H1 (cell line): ENCODE measurements around the gene KRTAP5-4. TPM values are rescaled to one million over a fixed set of nuclear protein-coding genes. Genes with fewer than 3 reads are reported as not detected.

Experiments used
- CTCF ChIA-PET: fragments of 300-600 bp; sonication (Branson Sonifier 250); formaldehyde crosslinking; loops from one replicate; lab custom pipeline; 2021; ENCODE audit not compliant: partially characterized antibody; lab: Charles Lee
- POLR2A ChIA-PET: fragments of 300-600 bp; sonication (Branson Sonifier 250); formaldehyde crosslinking; loops from one replicate; lab custom pipeline; 2021; ENCODE audit warnings: inconsistent platforms; ENCODE audit not compliant: partially characterized antibody; lab: Charles Lee
- DNase-seq, 2 experiments: peaks; one replicate each; pipeline versions ENCODE4 v3.0.0 to v3.0.0-alpha.2; 2010 to 2022; ENCODE audit warnings: low spot score in 2 of 2, low read depth in 1 of 2, mixed read lengths in 1 of 2
- FAIRE-seq: peaks from 2 replicates; lab custom pipeline; 2011; peaks lifted over from hg19 to GRCh38; lab: Jason Lieb, UNC
- H2AFZ ChIP-seq: 2 replicates; pipeline ENCODE4 v1.8.1; 2012; ENCODE audit warnings: low read length, inconsistent platforms
- H2AK5ac ChIP-seq: 2 replicates; pipeline ENCODE4 v1.6.1; 2013; ENCODE audit warnings: low read depth, low read length
- H2BK120ac ChIP-seq: replicated peaks from 2 replicates; pipeline ENCODE3; 2013; ENCODE audit warnings: low read depth, low read length, inconsistent platforms
- H2BK12ac ChIP-seq: 2 replicates; pipeline ENCODE4 v1.6.1; 2013; ENCODE audit warnings: low read depth, low read length
- H2BK15ac ChIP-seq: 2 replicates; pipeline ENCODE4 v1.6.1; 2013; ENCODE audit warnings: low read length
- H2BK20ac ChIP-seq: 2 replicates; pipeline ENCODE4 v1.6.1; 2013; ENCODE audit warnings: low read length
- H2BK5ac ChIP-seq: 2 replicates; pipeline ENCODE4 v1.6.1; 2013; ENCODE audit warnings: low read depth, low read length
- H3K14ac ChIP-seq: 2 replicates; pipeline ENCODE4 v1.6.1; 2013; ENCODE audit warnings: inconsistent platforms; ENCODE audit not compliant: insufficient read length
- H3K18ac ChIP-seq: 2 replicates; pipeline ENCODE4 v1.6.1; 2013; ENCODE audit warnings: low read length; ENCODE audit errors: extremely low read depth
- H3K23ac ChIP-seq: 2 replicates; pipeline ENCODE4 v1.6.1; 2013; ENCODE audit warnings: inconsistent platforms; ENCODE audit not compliant: insufficient read length
- H3K23me2 ChIP-seq: 2 replicates; pipeline ENCODE4 v1.6.1; 2013; ENCODE audit warnings: low read depth, low read length
- H3K27ac ChIP-seq: 2 replicates; pipeline ENCODE4 v1.6.1; 2011; ENCODE audit warnings: low read depth, low read length, inconsistent platforms
- H3K27me3 ChIP-seq, 4 experiments: replicated peaks in 1 of 4; 1 replicate in 1 of 4; 2 replicates in 3 of 4; pipeline versions ENCODE4 v1.6.1 to v1.8.1; 2011 to 2013; ENCODE audit warnings: low read length in 3 of 4, mild to moderate bottlenecking in 3 of 4, inconsistent platforms in 2 of 4, mixed read lengths in 2 of 4, moderate library complexity in 1 of 4; ENCODE audit not compliant: control insufficient read depth in 3 of 4, insufficient read depth in 3 of 4; ENCODE audit errors: extremely low read depth in 1 of 4
- H3K36me3 ChIP-seq, 4 experiments: 2 replicates each; pipeline versions ENCODE4 v1.6.1 to v1.8.1; 2011 to 2013; ENCODE audit warnings: mild to moderate bottlenecking in 4 of 4, low read length in 3 of 4, moderate library complexity in 2 of 4, control low read depth in 1 of 4, inconsistent platforms in 1 of 4; ENCODE audit not compliant: insufficient read depth in 4 of 4, control insufficient read depth in 2 of 4
- H3K4ac ChIP-seq: replicated peaks from 2 replicates; pipeline ENCODE3; 2013; ENCODE audit warnings: low read length, low read depth, mixed read lengths, inconsistent platforms; ENCODE audit not compliant: insufficient read length
- H3K4me1 ChIP-seq, 4 experiments: replicated peaks in 1 of 4; 1 replicate in 1 of 4; 2 replicates in 3 of 4; pipeline versions ENCODE4 v1.6.1 to v1.8.1; 2011 to 2013; ENCODE audit warnings: low read length in 3 of 4, inconsistent platforms in 2 of 4, mixed read lengths in 1 of 4; ENCODE audit not compliant: insufficient read depth in 4 of 4, control insufficient read depth in 3 of 4
- H3K4me2 ChIP-seq, 2 experiments: 2 replicates each; pipeline versions ENCODE4 v1.6.1 to v1.8.1; 2011 to 2013; ENCODE audit warnings: low read depth in 2 of 2, low read length in 2 of 2, control low read depth in 1 of 2, inconsistent platforms in 1 of 2, mild to moderate bottlenecking in 1 of 2; ENCODE audit not compliant: insufficient read depth in 1 of 2
- H3K4me3 ChIP-seq, 4 experiments: fragments of 200-600, 300-600 bp in 1 of 4; sonication (generic), shearing (Covaris generic), sonication (Bioruptor Twin) in 1 of 4; 2 replicates each; pipeline versions ENCODE4 v1.5.1 to v1.8.1; 2011 to 2016; ENCODE audit warnings: low read length in 4 of 4, low read depth in 3 of 4, control low read depth in 2 of 4, inconsistent platforms in 2 of 4, mild to moderate bottlenecking in 2 of 4, mixed read lengths in 1 of 4, moderate library complexity in 1 of 4; ENCODE audit not compliant: insufficient read depth in 2 of 4; ENCODE audit errors: extremely low read depth in 1 of 4
- H3K56ac ChIP-seq: replicated peaks from 2 replicates; pipeline ENCODE3; 2013; ENCODE audit warnings: low read depth, mild to moderate bottlenecking, mixed read lengths, low read length, inconsistent platforms; ENCODE audit not compliant: insufficient read length
- H3K79me1 ChIP-seq: 2 replicates; pipeline ENCODE4 v1.6.1; 2013; ENCODE audit warnings: low read depth, low read length, control low read depth
- H3K79me2 ChIP-seq, 2 experiments: 2 replicates each; pipeline versions ENCODE4 v1.6.1 to v1.8.1; 2012 to 2013; ENCODE audit warnings: low read length in 2 of 2, mild to moderate bottlenecking in 2 of 2, inconsistent platforms in 1 of 2; ENCODE audit not compliant: insufficient read depth in 2 of 2, control insufficient read depth in 1 of 2
- H3K9ac ChIP-seq, 4 experiments: replicated peaks in 1 of 4; 1 replicate in 1 of 4; 2 replicates in 3 of 4; pipeline versions ENCODE4 v1.6.1 to v1.8.1; 2011 to 2013; ENCODE audit warnings: low read depth in 3 of 4, low read length in 3 of 4, control low read depth in 2 of 4, mild to moderate bottlenecking in 2 of 4, moderate library complexity in 2 of 4, inconsistent platforms in 1 of 4; ENCODE audit errors: extremely low read depth in 1 of 4
- H3K9me3 ChIP-seq, 2 experiments: 2 replicates each; pipeline versions ENCODE4 v1.6.1 to v1.8.1; 2012 to 2013; ENCODE audit warnings: mild to moderate bottlenecking in 2 of 2, moderate library complexity in 2 of 2, control low read depth in 1 of 2, inconsistent platforms in 1 of 2, low read depth in 1 of 2, low read length in 1 of 2, mixed read lengths in 1 of 2; ENCODE audit not compliant: insufficient read depth in 2 of 2
- H4K20me1 ChIP-seq, 2 experiments: replicated peaks in 1 of 2; 2 replicates each; pipeline versions ENCODE3 to v1.8.1; 2011 to 2013; ENCODE audit warnings: inconsistent platforms in 2 of 2, low read length in 2 of 2, mild to moderate bottlenecking in 1 of 2; ENCODE audit not compliant: insufficient read depth in 2 of 2, control insufficient read depth in 1 of 2
- H4K5ac ChIP-seq: 2 replicates; pipeline ENCODE4 v1.6.1; 2013; ENCODE audit warnings: low read length, low read depth, mixed read lengths, inconsistent platforms; ENCODE audit not compliant: insufficient read length
- H4K8ac ChIP-seq: 2 replicates; pipeline ENCODE4 v1.8.0; 2013; ENCODE audit warnings: mild to moderate bottlenecking, moderate library complexity, low read length, inconsistent platforms; ENCODE audit not compliant: insufficient read depth; ENCODE audit errors: extremely low read depth
- H4K91ac ChIP-seq: replicated peaks from 2 replicates; pipeline ENCODE3; 2013; ENCODE audit warnings: low read length, mixed read lengths, inconsistent platforms; ENCODE audit not compliant: insufficient read length
- HDAC2 ChIP-seq, 2 experiments: fragments of 300-600 bp in 1 of 2; sonication (generic) in 1 of 2; IDR thresholded peaks; 2 replicates each; pipeline ENCODE4 v1.6.1; 2011 to 2012; ENCODE audit warnings: low read depth in 2 of 2, low read length in 2 of 2, mild to moderate bottlenecking in 2 of 2, moderate library complexity in 2 of 2, borderline replicate concordance in 1 of 2, inconsistent platforms in 1 of 2
- KDM1A ChIP-seq: fragments of 200-600, 300-600 bp; sonication (generic); IDR thresholded peaks from 2 replicates; pipeline ENCODE4 v1.7.1; 2016; ENCODE audit warnings: mild to moderate bottlenecking, low read length, borderline replicate concordance
- POLR2A ChIP-seq, 2 experiments: IDR thresholded peaks; 1 replicate in 1 of 2; 2 replicates in 1 of 2; pipeline ENCODE4 v1.6.1; 2011; ENCODE audit warnings: low read depth in 2 of 2, low read length in 2 of 2, mild to moderate bottlenecking in 2 of 2; ENCODE audit errors: control extremely low read depth in 1 of 2
- SIN3A ChIP-seq, 2 experiments: IDR thresholded peaks in 1 of 2; conservative IDR thresholded peaks in 1 of 2; 2 replicates each; pipeline ENCODE4 v1.6.1; 2011 to 2012; ENCODE audit warnings: low read length in 2 of 2, improper control_type of control experiment in 1 of 2, low read depth in 1 of 2, mild to moderate bottlenecking in 1 of 2
- TBP ChIP-seq: IDR thresholded peaks from 2 replicates; pipeline ENCODE4 v1.6.1; 2011; ENCODE audit warnings: low read depth, low read length, improper control_type of control experiment
- WGBS, 2 experiments: shearing (Covaris generic) in 1 of 2; methylation state at CpG; one replicate each; pipeline versions ENCODE4 v1.1.6 to v1.1.7; 2013 to 2015; ENCODE audit warnings: low lambda C conversion rate in 2 of 2, mixed read lengths in 2 of 2, inconsistent platforms in 1 of 2, low coverage in 1 of 2, missing lambda C conversion rate in 1 of 2; ENCODE audit not compliant: insufficient replicate concordance in 2 of 2, insufficient coverage in 1 of 2, insufficient read length in 1 of 2; ENCODE audit errors: extremely low coverage in 1 of 2, missing lambda C conversion rate in 1 of 2; 5-methylcytosine and 5-hydroxymethylcytosine counted together
- polyA plus RNA-seq, 7 experiments: library from polyadenylated mRNA; depleted of rRNA in 3 of 7; stranded (reverse) in 5 of 7; unstranded in 2 of 7; fragments of >200 nt in 5 of 7; fragments of 200-250 nt in 2 of 7; gene quantifications; 1 replicate in 5 of 7; 2 replicates in 1 of 7; 4 replicates in 1 of 7; pipeline versions ENCODE4 v1.2.1 to v1.2.3, GENCODE V29; 2011 to 2013; ENCODE audit warnings: missing spikeins in 2 of 7, mixed read lengths in 2 of 7
- total RNA-seq: library from RNA; stranded (reverse); fragmentation: NEBNext Ultra II Directional; extraction: Animal tissue kit (Norgen Biotek cat#: 25700); gene quantifications from 2 replicates; pipeline ENCODE4 v1.2.1, GENCODE V29; 2021

KRTAP5-4 gene
- total and polyA plus RNA-seq, 2 of the 8 experiments (the other 6 are each of a cell fraction or from before 2014, with no cell fraction given): not detected

- Histone ChIP-seq H2BK120ac (no peak overlapping the region), H2AFZ (no peak overlapping the region), H3K36me3 (no peaks in the 10 kb centered on the region), H3K4me2 (no peak overlapping the region), H3K27me3 (no peaks in the 10 kb centered on the region), H3K23ac (no peak overlapping the region), H2BK5ac (no peak overlapping the region), H3K18ac (no peak overlapping the region; the same call in 1 of the 2 replicates), H3K4me1 (no peaks in the 10 kb centered on the region), H3K14ac (no peak overlapping the region), H3K79me1 (no peaks in the 10 kb centered on the region), H3K79me2 (no peaks in the 10 kb centered on the region), H3K23me2 (peaks cover 2% of the 10 kb centered on the region; the same call in 1 of the 2 replicates), H4K91ac (no peak overlapping the region), H3K9me3 (peaks cover 0 to 4% of the 10 kb centered on the region in 2 experiments; a peak in 1 of 4 replicates), H3K56ac (no peak overlapping the region), H3K4ac (no peak overlapping the region), H4K20me1 (peaks cover 0 to 2% of the 10 kb centered on the region in 2 experiments), H3K4me3 (no peak overlapping the region), H2BK12ac (no peak overlapping the region), H3K9ac (no peak overlapping the region), H4K8ac (no peak overlapping the region), H3K27ac (no peak overlapping the region), H4K5ac (no peak overlapping the region), H2BK15ac (no peak overlapping the region), H2BK20ac (no peak overlapping the region), H2AK5ac (no peak overlapping the region)
- TF ChIP-seq KDM1A (no peak), SIN3A (conservative IDR thresholded peaks at IDR 0.05 in 1 of 2, IDR thresholded peaks at IDR 0.05 in 1 of 2; ENCODE audit: low read depth in 1 of 2, low read length in 2 of 2) (no peak), HDAC2 (IDR thresholded peaks at IDR 0.05; ENCODE audit: borderline replicate concordance in 1 of 2, low read depth in 2 of 2, low read length in 2 of 2) (no peak), POLR2A (IDR thresholded peaks at IDR 0.05; ENCODE audit: control extremely low read depth in 1 of 2, low read depth in 2 of 2, low read length in 2 of 2) (no peak), TBP (no peak)
- 90% methylated on average over 10 of the region's 11 CpGs; no CpG with 5 or more reads in 1 of the 2 experiments for WGBS, 2 experiments
- DNase-seq: no peak
- POLR2A ChIA-PET: no interaction called here
- CTCF ChIA-PET: no interaction called here
- FAIRE-seq: no peak
Observed at GRCh38 chr11:1604181-1604580, 17.8 kb downstream of the KRTAP5-4 start.
